DMS79 (cell line): ENCODE data around the gene DUSP18.
"Not testable (repeated sequence)": the region's sequence is repeated elsewhere in the genome, so short reads cannot be mapped to it uniquely, and the experiment has no call there.

ENCODE experiments used
- DNase-seq: peaks from one replicate; lab custom pipeline; 2025; lab: John Stamatoyannopoulos, UW

DUSP18 gene

DNA sequence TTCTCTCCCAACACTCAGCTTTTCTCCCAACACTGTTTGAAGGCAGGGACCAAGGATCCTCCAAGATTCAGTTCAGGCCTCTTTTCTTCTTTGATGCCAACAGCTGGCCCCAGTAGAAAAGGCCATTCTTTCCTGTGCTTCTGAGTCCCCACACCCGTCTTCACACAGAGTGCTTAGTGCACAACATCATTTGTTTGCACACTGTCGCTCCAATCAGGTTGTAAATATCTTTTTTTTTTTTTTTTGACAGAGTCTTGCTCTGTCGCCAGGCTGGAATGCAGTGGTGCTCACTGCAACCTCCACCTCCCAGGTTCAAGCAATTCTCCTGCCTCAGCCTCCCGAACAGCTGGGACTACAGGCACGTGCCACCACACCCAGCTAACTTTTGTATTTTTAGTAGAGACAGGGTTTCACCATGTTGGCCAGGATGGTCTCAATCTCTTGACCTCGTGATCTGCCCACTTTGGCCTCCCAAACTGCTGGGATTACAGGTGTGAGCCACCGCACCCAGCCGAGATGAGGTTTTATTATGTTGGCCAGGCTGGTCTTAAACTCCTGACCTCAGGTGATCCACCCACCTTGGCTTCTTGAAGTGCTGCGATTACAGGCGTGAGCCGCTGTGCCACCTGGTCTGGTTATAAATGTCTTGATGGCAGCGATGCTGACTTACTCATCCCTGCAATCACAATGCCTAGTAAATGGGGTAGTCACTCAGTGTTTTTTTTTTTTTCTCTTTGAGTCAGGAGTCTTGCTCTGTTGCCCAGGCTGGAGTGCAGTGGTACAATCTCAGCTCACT lies 12.4 kb upstream of the DUSP18 start:
- DNase-seq, result not testable (repeated sequence)

DNA sequence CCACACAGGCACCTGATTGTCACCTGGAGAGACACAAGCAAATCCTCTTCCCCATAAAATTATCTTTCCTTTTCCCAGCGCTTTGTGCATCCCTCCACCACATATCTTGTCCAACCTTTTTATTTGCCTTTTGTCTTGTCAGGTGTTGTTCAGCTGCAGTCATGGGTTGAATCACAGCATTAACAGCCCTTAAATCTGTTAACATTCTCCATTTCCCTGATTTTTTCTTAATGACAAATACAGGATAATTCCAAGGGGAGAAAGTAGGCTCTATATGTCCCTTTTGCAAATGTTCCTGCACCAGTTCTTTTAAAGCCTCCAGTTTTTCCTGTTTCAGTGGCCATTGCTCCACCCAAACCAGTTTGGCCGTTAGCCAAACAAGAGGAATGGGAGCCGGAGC lies 8.9 kb upstream of the DUSP18 start:
- not testable (repeated sequence) for DNase-seq

DNA sequence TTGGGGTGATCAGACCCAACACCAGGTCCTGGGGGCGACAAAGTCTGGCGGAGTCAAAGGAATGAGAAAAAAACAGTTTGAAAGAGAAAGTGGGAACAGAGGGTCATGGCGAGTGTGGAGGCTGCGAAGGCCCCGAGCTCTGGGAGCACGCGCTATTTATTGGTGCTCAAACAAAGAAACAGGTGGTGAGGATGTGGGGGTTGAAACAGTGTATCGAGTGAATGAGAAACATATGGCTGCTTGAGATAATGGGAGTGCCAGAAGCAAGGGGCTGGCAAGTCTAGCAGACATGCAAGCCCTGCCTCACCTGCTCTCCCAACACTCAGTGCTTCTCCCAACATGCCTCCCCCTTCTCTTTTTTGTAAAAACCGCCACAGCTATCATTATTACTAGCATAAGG lies 7.8 kb upstream of the DUSP18 start:
- no peak for DNase-seq

DNA sequence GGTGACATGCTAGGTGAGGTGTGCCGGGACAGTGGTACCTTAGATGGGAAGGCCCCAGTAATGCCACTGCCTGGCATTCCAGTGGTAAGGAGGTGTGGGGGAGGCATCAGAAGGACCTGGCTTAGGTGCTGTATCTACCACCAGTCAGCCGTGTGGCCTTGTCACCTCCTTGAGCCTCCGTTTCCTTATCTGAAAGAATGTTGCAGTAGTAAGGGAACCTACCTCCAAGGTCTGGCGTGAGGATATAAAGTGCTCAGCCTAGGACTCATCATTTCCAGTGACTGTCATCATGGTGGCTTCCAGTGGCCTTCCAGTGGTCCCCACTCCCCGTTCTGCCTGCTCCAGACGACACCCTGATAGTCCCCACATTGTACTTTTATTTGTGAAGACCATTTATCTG lies 6.8 kb upstream of the DUSP18 start:
- no peak for DNase-seq

DNA sequence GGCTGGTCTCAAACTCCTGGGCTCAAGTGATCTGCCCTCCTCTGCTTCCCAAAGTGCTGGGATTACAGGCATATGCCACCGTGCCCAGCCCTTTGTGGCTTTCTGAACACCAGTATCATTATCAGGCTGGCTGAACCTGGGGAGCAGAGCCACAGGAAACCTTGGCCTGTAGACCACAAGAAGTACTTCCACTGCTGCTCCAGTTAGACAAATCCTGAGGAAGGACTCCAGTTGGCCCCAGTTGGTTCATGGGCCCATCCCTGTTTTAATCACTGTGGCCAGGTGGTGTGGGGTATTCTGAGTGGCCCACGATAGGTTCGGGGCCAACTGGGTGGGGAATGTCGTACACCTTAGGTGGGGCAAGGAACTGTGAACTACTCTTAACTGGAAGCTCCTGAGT lies 5.5 kb upstream of the DUSP18 start:
- no peak for DNase-seq

DNA sequence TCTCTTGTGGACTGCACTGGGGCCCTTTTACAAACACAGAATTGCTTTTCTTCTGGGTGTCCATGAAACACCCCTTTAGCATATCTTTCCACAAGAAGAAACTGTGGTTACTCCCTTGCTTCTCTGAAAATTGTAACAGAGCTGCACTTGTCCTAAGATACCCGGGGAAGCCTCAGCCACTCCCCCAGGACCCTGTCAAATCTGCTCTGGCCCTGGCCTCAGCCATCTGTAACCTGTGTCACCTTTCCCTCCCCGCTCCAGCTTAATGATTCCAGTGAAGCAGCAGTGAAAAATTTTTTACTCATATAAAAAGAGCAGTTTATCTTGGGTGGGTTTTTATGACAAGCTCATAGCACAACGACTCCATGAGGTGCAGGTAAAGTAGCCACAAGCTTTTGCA lies 3.4 kb upstream of the DUSP18 start:
- DNase-seq, result no peak

DNA sequence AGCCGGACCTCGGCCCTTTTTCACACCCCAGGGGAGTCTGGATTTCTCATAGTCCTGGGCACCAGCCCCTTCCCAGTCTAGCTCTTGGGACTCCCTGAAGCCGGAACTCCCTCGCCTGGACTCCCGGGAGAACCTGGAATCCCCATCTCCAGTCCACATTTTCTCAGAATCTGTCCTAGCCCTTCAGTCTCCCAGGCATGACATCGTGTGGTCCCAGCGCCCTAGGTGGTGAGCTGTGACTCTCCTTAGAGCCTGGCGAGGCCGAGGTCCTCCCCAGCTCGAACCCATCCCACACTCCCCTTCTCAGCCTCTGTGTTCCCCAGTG lies 673 bp upstream of the DUSP18 start:
- no peak for DNase-seq

DNA sequence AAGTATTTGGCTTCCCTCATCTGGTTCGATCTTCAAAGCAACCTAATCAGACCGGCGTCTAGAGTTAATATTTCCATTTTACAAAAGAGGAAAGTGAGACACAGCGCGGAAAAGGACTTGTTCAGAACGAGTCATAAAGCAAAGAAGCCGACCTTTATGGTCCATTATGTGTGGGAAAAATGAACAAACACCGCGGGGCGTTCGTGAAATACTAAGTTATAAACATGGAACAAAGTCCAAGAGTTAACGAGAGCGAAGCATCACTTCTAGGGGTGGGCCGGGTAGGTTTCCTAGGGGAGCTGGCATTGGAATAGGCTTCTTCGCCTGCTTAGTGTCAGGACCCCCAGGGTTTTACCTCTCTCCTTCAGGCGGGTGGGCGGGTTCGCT lies 575 bp downstream of the DUSP18 start:
- DNase-seq, result no peak

DNA sequence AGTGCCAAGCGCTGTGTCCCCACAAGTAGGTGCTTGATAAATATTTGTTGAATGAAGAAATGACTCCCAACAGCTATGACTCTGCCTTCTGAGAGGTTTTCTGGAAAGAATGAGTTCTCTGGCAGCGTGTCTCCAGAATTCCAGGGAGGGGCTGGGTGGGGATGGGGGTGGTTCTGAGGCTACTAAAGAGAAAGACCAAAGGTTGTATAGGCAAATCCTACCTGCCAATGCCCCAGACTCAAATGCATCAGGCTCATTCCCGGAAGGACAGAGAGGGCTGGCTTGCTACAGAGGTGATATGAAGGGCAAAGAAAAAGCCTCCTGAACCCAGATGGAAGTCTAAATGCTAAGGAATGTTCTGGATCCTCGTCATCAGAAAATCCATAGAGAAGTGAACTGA lies 1.9 kb downstream of the DUSP18 start:
- DNase-seq, result no peak

DNA sequence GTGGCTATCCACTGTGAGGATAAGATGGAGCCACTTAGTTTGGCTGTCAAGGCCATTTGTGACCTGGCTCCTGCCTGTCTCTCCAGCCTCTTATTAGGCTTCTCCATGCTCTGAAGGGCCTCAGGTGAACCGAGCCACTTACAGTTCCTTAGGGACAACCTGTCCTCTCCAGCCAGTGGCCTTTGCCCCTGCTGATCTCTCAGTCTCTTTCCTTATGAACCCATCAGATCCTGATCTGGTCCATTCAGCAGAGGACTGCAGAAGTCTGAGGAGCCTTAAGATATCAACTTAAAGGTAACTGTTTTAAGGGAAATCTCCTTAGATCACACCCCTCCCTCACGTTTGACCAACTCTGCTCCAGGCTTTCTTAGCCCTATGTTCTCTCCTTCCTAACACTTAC lies 2.4 kb downstream of the DUSP18 start:
- no peak for DNase-seq

DNA sequence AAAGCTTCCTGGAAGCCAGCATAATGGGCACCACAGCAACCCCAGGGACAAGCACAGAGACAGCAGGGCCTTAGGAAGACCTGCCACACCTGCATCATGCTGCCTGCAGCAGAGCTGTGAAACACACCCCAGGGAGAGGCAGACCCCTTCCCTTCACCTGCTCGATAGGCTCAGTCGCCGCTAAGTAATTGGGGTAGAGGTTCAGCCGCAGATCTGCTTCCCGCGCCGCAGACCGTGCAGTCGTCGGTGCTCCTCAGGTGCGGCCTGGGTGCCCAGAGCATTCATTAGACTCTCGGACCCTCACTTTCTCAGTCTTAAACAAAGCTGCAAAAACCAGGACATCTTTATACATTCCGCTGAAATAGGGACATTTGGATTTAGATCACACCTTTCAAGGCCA lies 2.9 kb downstream of the DUSP18 start:
- no peak for DNase-seq

DNA sequence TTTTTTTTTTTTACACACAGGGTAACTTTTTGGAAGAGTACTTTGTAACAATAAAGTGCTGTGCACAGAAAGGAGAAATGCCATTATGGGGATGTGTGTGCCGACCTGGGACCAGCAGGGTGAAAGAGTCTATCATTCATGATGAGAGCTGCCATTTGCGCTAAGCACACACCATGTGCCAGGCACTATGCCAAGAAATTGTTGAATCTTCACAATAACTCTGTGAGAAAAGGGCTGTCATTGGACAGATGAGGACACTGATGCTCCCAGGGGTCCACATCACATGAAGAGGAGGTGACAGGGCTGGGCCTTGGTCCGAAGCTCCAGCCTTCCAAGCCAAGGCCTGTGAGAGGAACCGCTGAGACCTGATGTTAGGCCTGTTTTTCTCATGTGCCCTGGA lies 5.6 kb downstream of the DUSP18 start:
- no peak for DNase-seq

DNA sequence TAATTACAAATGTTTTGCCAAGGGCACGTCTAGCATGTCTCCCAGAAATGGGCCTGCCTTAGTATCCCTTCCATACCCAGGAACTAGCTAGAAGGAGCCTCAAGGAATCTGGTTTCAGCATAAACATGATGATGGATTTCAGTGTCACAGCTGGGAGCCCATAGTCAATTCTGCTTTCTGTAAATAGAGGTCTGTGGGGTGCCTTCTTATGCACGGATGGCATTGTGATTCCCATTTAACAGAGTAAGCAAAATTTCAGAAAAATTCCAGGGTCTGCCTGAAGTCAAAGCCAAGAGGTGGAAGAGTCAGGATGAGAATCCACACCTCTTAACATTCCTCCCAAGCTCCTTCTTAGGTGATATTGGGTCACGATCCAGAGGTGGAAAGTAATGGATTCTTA lies 12.1 kb downstream of the DUSP18 start:
- DNase-seq, result no peak

DNA sequence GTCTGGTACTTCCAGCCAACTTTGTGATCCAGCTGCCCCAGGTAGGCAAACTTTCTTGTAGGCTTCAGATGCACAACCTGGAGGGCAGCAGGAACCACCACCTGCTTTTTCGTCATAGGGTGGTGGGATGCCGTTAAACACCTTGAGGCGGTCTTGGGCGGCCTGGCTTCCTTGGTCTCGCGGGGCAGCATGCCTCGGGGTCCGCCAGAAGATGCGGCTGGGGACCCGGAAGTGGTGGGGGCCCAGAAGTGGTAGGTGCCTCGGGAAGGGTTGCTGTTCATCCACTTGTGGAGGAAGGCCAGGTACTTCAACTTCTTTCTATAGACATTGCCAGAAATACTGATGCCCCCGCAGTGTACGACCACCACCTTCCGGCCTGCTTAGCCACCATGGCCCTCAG lies 13.3 kb downstream of the DUSP18 start:
- DNase-seq, result no peak

DNA sequence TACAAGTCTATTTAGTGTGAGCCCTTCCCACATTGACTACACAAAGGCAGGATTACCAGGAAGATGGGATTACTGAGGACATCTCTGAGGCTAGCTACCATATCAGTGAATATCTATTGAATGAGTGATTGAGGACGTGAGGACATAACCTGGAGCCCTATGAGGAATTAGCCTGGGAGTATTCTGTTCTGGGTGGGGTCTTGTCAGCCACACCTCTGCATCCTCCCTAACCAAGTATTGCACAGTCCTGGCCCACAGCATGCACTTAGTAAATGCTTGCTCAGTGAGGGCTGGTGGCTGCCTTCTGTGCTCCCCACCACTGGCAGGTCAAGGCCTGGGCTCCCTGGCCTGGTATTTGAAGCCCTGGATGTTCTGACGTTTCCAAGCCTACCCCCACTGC lies 14.8 kb downstream of the DUSP18 start:
- no peak for DNase-seq

DNA sequence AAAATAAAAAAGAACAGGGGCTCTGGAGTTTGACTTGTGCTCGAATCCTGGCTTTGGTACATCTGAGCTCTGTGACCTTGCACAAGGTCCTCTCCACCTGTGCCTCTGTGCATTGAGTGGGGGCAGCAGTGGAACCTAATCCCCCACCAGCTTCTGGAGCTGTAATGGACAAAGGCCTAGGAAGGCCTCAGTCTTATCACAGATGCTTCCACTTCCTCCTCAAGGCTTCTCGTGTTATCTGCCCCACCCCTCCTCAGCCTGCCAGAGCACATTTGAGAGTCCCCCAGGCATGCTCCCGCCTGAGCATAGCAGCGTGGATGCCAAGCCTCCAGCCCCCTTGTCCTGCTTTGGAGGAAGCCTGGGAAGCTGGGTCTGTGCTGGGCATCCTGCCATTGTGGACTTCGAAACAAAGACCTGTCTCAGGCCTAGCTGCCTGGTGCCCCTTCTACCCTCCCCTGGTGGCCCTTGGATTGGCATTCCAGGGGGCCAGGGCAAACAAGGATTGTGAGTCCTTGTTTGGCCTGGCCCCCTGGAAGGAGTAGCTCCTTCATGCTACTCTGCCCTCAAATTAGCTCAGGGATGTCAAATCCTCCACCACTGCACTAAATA lies 17.1 kb downstream of the DUSP18 start:
- DNase-seq, result peak; percentile 72

DNA sequence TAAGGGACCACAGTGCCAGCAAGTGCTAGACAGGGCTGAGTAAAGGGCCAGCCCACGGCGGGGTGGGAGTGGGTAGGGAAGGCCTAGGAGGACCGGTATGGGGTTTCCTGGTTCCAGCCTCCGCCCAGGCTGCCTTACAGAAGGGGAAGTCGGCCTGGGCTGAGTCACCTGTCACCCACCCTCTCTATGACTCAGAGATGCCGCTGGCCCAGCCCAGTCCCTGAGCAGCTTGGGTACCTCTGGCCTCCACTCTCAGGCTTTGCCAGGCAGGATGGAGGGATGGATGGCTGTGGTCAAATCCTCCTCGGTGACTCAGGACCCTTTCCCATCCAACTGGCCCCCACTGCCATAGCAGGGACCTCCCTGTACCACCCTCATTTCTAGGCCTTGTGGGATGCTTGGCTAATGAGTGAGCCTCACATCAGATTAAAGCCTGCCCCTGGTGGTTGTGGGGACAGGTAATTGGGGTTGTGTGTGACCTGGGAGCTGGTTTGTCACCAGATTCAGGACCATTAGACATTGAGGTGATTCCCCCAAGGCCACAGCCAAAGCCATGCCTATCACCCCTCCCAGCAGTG lies 18.2 kb downstream of the DUSP18 start:
- no peak for DNase-seq

DNA sequence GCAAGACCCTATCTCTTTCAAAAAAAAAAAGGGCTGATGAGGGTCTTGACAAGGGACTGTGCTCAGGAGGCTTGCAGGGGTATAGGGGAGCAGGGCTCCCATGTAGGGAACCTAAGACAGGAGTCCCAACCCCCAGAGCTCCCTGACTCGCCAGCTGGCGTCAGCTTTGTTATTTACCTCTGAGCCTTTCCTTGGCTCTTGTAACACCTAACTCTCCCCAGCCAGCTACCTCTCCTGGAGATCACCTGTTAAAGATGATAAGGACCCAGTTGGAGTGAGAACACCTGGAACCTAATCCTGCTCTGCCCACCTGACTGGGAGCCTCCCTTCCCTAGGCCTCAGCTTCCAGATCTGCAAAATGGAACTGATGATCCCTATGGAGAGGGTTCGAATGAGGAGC lies 18.9 kb downstream of the DUSP18 start:
- no peak for DNase-seq

DNA sequence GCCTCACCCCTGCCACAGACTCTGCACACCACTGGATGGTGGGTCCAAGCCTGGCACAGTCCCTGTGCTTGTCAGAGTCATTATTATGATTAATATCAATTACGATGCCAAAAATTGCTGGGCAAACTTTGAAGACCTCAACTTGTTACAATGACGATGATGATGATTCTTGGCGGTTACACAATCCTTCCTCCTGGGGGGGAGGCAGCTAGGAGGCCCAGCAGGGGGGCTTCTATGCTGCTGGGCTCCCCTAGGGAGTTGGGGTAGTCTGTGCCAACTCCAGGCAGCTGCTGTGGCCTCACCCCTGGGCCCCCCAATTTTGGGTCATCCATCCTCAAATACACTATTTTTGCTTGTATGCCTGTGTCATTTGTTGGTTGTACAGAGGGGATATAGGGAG lies 20.1 kb downstream of the DUSP18 start:
- no peak for DNase-seq

DNA sequence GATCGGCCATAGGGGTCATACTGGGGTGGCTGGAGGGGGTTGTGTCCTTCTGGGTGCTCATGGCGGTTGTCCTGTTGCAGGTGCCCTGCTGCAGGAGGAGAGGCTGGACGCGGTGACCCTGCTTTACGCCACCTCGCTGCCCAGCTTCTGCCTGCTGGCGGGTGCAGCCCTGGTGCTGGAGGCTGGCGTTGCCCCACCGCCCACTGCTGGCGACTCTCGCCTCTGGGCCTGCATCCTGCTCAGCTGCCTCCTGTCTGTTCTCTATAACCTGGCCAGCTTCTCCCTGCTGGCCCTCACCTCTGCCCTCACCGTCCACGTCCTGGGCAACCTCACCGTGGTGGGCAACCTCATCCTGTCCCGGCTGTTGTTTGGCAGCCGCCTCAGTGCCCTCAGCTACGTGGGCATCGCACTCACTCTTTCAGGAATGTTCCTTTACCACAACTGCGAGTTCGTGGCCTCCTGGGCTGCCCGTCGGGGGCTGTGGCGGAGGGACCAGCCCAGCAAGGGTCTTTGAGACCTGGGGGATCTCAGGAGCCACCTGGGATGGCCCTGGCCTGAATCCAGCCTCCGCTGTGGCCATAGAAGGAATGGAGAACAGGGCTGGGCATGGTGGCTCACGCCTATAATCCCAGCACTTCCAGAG lies 21.0 kb downstream of the DUSP18 start:
- DNase-seq, result no peak

DNA sequence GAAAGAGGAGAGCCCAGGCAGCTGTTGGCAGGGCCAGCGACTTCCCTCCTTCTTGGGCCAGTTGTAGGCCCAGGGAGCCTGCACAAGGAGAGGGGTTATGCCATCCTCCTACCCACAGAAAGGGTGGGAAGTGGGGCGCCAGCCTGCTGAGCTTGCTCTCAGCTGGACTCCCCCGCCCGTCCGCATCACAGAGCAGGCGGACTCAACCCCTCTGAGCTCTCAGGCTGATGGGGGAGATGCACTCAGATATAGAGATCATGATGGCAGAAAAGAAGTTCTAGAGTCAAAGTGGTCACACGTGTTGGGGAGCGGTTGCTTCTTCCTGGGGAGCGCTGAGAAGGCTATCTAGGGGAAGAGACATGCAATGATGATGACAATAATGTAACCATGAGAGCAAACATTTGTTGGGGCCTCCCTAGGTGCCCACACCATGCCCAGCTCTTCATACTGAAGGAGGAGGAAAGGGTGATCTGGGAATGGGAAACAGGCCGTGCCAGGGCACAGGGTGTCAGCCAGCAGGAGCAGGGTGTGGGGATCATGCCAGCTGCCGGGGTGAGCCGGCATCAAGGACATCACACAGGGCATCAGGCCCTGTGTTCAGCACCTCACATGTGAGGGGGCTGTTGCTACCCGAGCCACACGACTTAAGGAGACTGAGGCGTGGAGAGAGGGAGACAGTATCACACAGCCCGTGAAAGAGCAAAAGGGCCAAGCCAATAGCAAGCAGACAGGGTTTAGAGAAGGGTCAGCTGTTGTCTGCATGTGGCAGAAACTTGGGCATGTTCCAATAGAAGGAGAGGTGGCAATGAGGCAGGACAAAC lies 24.4 kb downstream of the DUSP18 start:
- no peak for DNase-seq

DNA sequence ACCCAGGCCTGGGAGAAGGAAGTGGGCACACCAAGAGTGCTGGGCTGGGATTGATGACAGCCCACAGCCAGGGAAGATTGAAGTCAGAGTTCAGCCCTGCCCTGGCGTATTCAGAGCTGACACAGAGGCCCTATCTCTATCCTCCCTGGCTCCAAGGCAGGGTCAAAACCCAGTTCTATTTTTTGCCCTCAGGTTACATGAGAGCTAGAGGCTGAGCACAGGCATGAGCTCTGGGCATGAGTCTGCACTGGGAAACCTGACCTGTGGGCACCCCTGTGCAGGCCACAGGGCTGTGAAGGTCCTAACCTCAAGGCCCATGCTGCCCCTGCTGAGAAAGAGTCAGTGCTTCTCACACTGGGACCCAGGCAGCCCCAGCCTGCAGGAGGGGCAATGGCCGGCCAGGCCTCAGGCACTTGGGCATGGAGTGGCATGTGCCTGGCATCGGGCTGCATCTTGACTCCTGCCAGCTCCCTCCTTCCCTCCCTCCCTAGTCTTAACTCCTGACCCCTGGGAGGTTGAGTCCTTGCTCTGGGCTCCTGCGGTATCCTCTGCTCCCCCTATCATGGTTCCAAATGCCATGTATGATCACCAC lies 26.7 kb downstream of the DUSP18 start:
- DNase-seq, result no peak
